HG03342 (cell line): ENCODE measurements around the gene RBFOX2.
"Not testable (repeated sequence)": the region's sequence is repeated elsewhere in the genome, so short reads cannot be mapped to it uniquely, and the experiment has no call there.

Experiments used
- ATAC-seq: cut with Tn5 transposase; IDR thresholded peaks from one replicate; pipeline ENCODE4 v1.9.1; 2021; ENCODE audit warnings: mild to moderate bottlenecking, moderate library complexity; ENCODE audit not compliant: unreplicated experiment

Gene RBFOX2

DNA sequence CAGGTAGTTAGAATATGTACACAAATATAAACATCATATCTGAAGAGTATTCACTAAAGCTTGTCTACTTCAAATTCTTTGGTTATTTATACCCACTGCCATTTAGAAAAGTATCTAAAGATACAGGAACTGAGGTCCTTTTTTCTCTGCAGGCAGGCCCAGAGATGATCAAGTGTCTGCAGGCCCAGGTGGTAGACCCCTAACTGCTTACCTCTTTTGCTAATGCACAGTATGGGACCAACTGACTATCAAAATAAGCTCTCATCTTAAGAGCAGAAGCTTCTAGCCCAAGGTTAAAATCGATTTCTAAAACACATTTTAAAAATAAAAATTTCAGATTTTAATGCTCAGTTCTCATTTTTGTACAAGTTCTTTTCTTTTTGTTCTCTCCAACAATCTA is 229.5 kb downstream of the RBFOX2 start:
- no peak for ATAC-seq

DNA sequence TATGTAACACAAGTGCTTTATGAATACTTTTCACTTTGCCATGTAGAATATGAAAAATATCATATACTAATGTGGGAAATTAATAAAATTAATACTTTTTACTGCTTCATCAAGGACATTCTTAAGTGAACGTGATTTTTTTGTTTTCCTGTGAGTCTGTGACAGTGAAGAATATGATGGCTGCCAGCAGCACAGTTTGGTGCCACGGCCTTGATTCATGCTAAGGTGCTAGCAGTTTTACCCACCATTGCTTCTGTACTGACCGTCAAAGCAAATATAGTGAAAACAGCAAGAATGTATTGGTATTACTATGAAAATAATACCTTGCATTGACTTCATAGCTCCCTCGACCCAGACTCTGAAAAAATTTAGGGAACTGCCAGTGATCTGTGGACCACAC is 231.2 kb downstream of the RBFOX2 start:
- no peak for ATAC-seq

DNA sequence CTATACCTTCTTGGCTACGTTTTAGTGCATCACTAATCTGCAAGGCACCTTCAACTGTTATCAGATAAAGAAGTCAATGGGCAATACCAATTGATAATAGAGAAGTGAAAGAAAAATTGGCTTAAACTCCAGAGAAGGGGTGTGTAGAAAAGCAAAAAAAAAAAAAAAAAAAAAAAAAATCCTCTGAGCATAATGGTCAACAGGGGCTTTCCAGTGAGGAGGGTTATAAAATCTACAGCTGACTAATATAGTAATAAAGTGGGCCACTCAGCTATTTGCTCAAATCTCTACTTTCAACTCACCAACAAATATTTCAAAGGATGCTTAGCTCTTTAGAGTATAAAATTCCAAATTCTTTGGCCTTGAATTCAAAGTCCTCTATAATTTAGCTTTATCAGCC is 233.1 kb downstream of the RBFOX2 start:
- no peak for ATAC-seq

DNA sequence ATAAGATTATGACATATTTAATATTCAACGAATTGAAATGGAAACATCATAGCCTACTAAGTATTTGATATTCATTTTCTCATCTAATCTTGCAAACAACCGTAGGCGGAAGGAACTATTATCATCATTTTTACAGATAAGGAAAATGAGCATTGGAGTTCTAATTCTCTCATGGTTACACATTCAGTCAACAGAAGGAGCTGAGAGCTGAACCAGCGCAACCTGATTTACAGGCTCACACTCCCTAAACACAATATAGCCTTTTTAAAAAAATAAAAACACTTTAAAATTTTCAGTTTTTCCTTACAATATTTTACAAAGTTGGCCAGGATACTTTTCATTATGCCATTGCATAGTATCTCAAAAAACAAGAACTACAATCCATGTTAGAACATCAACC is 236.1 kb downstream of the RBFOX2 start:
- no peak for ATAC-seq

DNA sequence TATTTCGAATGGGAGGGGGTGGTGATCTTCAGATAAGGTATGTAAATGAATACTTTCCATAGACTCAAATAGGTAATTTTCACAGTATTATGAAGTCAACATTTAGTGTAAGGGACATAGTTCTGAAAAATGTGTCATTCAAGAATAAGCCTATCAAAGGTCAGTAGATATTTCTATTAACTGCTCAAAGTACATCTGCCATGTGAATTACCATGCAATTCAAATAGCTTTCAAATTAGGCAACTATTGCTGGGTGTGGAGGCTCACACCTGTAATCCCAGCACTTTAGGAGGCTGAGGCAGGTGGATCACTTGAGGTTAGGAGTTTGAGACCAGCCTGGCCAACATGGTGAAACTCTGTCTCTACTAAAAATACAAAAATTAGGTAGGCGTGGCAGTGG is 236.8 kb downstream of the RBFOX2 start:
- ATAC-seq: not testable (repeated sequence)

DNA sequence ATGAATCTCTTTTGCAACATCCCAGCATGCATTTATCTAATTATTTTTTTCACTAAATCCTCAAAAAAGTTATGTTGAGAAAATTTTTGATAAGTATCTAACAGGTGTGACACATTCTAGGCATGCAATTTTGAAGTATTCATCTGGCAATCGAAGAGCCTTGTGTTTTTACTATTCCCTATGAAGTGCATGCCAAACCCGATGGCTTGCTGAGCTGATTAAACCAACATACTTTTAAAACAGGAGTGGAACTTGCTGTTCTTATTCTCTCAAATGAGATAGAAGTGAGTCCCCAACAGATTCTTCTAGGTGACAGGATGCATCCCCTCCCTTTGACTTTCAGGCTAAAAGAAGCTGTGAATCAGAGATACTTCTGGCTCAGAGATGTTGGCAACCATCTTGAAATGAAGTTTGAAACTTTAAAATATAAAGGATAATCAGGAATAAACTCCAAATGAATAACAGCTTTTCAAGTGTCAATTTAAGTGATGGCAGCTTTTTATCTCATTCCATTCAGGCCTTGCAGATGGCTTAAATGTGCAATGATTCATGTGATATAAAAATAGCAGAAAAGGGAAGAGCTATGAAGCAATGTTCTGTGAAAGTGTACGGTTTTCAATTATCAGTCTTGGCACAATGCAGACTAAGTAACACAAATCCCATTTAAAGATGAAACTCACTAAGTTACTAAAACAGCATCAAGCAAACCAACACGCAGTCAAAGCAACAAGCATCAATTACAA is 243.3 kb downstream of the RBFOX2 start:
- no peak for ATAC-seq

DNA sequence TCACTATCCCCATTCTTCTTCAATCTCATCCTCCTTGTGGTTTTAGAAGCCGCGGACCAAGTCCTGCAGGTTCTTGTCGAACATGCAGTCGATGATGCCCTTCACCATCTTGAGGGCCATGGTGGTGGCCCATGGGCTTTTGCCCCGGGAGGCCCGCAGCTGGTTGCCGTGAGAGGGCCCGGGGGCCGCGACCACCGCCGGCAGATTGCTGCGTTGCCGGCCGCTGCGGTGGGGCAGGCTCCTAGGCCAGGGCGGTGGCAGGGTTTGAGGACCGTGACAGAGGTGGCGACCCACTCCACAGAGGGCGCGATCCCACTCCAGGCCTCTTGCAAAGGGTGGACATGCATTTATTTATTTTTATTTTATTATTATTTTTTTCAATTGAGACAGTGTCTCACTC is 244.0 kb downstream of the RBFOX2 start:
- no peak for ATAC-seq

DNA sequence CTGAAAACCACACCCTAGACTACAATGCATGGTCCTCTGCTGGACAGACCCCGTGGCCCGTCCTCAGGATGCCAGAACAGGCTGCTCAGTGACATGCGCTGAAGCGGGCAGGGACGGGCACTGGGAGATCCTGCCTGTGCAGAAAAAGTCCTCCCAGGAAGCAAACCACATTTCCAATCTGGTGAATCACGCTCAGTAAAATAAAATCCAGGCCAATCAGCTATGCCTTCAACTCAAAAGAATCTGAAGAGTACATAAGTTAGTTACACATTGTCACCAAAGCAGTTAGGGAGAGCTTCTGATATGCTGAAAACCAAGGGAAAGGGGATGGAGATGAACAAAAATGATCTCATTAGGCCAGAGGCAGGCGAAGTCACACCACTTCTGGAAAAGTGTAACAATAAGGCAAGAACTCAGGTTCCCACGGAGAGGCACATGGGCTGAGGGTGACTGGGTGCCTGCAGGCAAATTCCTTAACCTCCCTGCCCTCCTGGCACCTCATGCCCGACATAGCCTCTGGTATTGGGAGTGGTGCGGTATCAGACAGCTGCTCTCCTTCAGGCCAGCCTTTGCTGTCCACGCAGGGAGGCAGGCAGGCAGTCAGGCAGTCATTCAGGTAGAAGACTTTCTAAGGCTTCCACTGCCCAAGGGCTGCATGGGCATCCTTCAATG is 244.5 kb downstream of the RBFOX2 start:
- no peak for ATAC-seq

DNA sequence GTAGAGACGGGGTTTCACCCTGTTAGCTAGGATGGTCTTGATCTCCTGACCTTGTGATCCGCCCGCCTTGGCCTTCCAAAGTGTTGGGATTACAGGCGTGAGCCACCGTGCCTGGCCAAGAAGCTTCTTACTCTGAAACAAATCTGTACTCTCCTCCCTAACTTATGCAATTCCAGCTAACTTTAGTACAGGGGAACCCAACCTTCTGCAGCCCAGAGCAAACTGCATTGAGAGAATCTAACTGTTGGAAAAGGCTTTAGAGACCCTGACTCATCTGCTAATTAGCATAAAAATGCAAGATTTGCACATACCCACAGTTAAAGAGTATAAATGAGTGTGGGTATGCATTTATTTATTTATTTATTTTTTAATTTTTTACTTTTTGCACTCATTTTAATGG is 246.1 kb downstream of the RBFOX2 start:
- ATAC-seq: no peak

DNA sequence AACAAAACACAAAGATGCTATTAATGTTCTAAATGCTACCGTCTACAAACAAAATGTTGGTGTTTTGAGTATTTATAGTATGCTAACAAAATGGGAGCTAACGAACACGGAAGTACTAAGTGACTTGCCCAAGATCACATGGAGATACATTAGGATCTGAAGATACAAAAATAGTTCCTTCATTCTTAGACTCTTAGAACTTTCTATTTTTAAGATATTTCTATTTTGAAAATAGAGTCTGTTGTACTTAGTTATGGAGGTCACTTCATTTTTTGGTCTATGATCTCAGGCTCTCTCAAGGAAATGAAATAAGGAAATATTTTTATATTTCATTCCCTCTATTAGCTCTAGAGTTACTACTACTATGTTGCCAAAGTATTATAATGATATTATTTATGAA is 246.7 kb downstream of the RBFOX2 start:
- no peak for ATAC-seq

DNA sequence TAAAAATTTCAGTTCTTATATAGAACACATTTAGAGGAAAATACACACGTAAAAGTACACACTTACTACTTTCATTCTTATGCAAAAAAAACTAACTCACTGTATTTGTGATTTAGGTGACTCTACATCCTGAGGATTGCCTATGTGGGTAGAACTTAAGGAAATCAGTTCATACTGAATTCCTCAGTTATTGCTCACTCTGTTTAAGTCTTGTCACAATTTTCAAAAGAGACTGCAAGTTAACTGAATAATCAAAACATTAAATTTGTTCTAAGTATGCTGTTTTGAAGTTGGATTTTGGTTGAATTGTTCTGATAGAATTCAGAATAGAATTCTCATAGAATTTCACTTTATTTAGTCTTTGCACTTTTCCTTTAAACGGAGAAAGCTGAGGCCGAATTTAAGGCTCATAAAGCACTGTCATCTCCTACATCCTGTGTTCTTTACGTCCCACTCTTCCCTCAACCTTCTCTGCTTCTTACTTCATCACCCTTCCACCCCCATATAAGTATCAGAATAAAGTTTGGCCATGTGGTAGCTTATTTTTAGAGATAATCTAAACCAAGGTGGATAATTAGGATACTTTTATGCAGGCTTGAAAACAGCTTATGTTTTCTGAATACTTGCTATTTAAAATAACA is 251.2 kb downstream of the RBFOX2 start:
- ATAC-seq: no peak

DNA sequence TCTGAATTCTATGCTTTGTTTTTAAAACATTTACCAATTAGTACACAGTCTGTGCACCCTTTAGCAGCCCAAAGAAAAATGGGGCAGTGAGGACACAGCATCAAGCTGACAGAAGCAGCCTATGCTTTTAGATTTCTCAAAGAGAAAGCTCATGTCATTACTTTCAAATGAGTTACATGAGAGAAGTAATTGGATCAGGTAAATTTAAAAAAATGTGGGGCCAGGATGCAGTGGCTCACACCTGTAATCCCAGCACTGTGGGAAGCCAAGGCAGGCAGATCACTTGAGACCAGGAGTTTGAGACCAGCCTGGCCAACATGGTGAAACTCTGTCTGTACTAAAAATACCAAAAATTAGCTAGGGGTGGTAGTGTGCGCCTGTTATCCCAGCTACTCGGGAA is 253.3 kb downstream of the RBFOX2 start:
- ATAC-seq: no peak

DNA sequence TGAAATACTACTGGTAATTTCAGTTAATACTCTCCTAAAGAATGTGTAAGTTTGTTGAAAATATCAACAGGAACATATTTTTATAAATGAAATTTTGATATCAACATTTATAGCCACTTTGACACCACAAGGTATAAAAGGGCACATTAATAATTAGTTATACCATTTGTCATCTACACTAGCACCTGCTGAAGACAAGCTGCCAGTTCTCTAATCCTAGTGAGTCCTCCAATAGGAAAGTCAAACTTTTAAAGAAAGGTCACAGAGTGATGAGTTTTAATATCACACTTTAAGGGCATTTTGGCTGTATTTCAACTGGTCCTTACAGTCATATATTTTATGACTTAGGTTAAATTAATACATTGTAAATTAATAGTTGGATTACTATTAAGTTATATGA is 258.6 kb downstream of the RBFOX2 start:
- no peak for ATAC-seq

DNA sequence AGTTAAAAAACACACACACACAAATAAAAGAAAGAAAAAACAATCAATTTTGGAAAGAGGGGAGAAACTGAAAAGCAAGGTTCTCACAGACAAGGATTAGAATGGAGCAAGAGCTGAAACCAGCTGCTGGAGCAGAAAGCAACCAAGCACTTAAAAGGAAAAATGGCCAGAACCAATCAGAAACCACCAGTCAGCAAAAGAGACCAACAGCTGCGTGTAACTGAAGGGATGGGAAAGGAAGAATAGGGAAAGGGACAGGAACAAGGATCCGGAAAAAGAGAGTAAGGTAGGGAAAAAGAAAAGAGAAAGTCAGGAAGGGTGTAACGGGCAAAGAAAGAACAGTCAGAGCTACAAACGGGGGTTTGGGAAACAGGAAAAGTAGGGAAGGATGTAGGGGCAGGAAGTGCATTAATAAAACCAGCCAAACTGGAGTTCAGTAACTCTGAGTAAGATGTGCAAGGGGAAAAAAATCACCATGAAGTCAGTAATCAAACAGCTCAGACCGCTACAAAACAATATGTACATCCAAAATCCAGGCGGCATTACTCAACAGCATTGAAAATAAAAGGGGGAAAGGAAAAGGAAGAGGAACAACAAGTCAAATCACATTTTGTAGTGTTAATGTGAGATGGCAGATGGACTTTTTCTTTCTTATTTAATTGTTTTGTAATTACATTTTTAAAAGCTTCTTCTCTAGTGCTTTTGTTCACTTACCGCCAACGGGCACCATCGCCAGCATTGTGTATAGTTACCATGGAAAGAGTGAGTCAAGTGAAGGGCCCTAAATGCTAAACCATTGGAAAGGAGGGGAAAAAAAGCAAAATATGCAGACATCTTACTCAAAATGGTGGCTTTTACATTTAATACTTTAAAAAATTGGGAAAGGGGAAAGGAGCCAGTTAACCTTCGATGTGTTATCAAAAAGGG is 261.7 kb downstream of the RBFOX2 start:
- ATAC-seq: no peak

DNA sequence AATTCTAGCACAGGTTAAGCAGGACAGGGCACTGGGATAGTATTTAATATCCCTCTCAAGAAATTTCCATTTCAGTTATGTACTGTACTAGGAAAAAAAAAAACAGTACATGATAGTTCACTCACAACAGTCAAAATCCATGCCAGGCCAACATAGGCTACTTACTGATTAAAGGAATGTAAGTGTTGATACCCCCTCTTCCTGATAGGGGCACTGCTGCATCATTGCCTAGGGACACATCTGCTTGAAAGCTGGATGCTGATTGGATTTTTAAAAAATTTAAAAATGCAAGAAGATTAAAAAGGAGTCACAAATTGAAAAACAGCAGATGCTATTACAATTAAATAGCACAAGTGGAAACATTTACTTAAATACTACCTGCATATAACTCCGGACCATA is 267.6 kb downstream of the RBFOX2 start:
- no peak for ATAC-seq

DNA sequence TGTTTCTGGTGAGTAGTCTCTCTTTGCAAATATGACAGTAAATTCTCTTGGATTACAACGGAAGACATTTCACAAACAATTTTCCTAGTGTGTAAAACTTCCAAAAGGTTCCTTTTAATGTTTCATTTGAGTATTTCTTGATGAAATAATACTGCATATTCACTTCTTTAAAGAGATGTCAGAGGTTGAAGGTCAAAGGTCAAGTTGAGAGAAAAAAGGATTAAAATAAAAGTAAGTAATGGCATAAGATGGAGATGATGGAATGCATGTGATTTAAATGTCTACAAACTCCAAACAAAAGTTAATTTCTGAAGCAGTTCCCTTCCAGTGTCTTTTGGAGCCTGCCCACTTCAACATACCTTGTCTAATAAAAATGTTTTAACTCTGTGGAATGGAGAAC is 270.2 kb downstream of the RBFOX2 start:
- ATAC-seq: no peak

DNA sequence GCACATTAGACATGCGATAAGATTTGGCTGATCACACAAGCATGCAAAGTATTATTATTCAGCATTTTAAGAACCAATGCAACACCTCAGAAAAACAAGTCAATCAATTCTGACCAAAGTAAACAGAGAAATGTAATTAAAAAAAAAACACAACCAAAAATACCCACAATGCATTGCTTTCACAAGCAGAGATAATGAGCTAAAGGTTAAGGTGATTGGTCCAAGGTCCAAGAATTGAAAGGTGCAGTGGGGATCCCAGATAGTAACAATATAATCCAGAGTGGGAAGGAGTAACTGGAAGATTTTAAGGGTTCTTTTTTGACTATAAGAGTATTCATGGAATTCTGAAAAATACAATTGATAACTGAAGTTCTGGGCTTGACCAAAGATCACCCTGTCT is 271.9 kb downstream of the RBFOX2 start:
- ATAC-seq: no peak

DNA sequence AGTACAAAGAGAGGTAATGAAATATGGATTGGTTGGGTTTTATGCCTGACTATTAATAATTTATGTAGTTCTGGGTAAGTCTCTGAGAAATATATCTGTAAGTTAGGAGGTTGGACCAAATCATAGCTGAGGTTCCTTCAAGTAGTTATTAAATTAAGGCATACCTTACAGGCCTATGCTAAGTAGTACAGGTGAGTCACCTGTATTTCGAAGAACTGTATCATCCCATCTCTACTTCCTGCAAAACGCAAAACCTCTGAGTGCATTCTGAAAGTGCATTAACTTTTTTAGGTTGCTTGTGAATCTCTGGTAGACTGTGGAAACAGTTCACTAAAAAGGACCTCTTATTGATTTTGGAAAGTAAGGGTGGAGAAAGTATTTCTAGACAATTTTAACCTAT is 273.9 kb downstream of the RBFOX2 start:
- ATAC-seq: no peak

DNA sequence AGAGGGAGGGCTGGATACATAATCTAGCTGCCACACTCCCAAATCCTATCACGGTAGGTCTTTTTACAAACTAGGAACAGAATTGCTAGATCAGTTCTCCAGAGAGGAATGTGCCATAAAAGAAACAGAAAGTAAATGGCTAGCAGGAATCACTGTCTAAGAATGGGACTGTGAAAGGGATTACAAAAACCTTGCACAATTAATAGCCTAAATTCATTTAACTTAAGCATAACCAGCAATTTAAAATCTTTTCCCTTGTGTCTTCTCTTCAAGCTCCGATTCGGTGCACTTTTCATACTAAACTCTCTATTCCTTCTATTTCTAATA is 275.8 kb downstream of the RBFOX2 start:
- ATAC-seq: no peak

DNA sequence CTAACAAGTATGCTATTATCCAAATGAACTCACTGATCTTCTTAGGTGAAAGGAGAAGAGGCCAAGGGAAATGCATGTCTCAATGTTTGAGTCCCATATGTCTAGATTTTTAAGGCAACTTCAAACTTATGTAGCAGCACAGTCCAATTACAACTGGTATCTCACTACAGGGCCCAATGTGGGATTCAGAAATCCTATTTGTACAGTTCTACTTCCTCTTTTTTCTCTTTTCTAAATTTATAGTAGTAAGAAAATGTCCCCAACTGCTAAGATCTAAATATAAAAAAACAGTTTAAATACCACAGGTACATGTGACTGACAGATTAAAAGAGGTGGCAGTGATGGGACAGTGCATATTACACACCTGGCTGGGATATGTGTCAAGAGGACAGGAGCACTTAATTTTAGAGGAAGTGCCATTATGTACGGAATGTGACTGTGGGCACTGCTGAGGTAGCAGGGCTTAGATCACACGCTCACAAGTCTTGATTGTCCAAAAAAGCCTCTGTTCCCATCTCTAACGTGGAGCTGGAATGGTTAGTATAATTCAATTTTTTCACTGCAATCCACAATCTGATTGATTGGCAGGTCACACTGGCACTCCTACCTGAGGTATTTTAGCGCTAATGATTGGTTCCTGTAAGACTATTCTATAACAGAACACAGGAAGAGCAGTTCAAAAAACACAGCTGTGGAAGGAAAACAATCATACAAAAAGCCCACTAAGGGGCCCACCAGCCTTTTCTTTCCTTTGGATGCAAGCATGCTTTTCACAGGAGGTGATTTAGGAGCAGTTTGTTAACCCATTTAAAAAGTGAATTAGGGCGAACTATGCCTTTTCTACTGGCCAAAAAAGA is 276.4 kb downstream of the RBFOX2 start:
- no peak for ATAC-seq
